Tibial artery (tissue), 4 donors: ENCODE results near the gene CSMD2.

ENCODE experiments used
- DNase-seq, 2 donors: peaks; one replicate each; pipeline ENCODE4 v3.0.0-alpha.2; 2019
- H3K27ac ChIP-seq, 2 donors: fragments of 200-600 bp; sonication (generic) in 1 of 2; 1 replicate in 1 of 2; 2 replicates in 1 of 2; pipeline ENCODE4 v1.5.1; 2018 to 2019; ENCODE audit warnings: mild to moderate bottlenecking in 1 of 2
- H3K27me3 ChIP-seq, 2 donors: fragments of 200-600 bp; sonication (generic) in 1 of 2; one replicate each; pipeline versions ENCODE4 v1.5.1 to v1.6.0; 2016 to 2019
- H3K36me3 ChIP-seq, 3 donors: fragments of 200-600 bp; sonication (generic) in 2 of 3; one replicate each; pipeline ENCODE4 v1.5.1; 2016 to 2019; ENCODE audit warnings: mild to moderate bottlenecking in 2 of 3
- H3K4me1 ChIP-seq, 4 donors: fragments of 200-600 bp; sonication (generic) in 2 of 4; 1 replicate in 3 of 4; 2 replicates in 1 of 4; pipeline ENCODE4 v1.5.1; 2016 to 2019
- H3K4me3 ChIP-seq, 2 donors: fragments of 200-600 bp; sonication (generic) in 1 of 2; 1 replicate in 1 of 2; 2 replicates in 1 of 2; pipeline ENCODE4 v1.5.1; 2018 to 2019; ENCODE audit warnings: mild to moderate bottlenecking in 2 of 2
- H3K9me3 ChIP-seq, 3 donors: fragments of 200-600 bp; sonication (generic) in 1 of 3; one replicate each; pipeline ENCODE4 v1.5.1; 2016 to 2019
- intact Hi-C: fragments of 100-400 bp; cut with DNase I; formaldehyde crosslinking; loops from one replicate; pipeline ENCODE4 v1.15.0; 2023; ENCODE audit warnings: low total_unique reads
- TF ChIP-seq, protein P1 (sequence below), 2 experiments: fragments of 200-600 bp in 1 of 2; fragments of 450-650 bp in 1 of 2; IDR thresholded peaks; one replicate each; pipeline ENCODE4 v1.5.1; 2017 to 2019; ENCODE audit warnings: antibody characterized with exemption in 2 of 2, mild to moderate bottlenecking in 1 of 2, moderate library complexity in 1 of 2

The CSMD2 gene

DNA sequence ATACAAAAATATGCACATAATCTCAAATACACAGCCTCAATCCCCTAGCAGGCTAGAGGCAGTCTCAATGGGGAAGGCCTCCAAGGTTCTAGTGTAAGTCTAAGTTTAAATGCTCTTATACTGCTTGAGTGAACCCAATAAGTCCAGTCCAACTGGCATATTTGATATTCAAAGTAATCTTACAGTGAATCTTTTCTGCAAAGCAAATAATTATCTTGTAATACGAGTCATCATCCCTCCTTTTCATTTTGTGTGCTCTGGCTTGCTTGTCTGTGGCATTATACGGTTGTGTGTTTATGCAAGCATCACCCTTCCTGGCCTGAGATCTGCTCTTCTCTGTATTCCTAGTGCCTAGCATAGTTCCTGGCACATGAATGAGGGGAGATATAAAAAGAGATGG lies 468.1 kb downstream of the CSMD2 start:
- Histone ChIP-seq H3K36me3 (no peaks in the 10 kb centered on the region), H3K4me3 (no peak overlapping the region), H3K4me1 (no peaks in the 10 kb centered on the region), H3K27ac (no peak overlapping the region), H3K27me3 (peaks cover 0 to 14% of the 10 kb centered on the region in 2 donors), H3K9me3 (no peaks in the 10 kb centered on the region)
- TF ChIP-seq, protein P1, sequence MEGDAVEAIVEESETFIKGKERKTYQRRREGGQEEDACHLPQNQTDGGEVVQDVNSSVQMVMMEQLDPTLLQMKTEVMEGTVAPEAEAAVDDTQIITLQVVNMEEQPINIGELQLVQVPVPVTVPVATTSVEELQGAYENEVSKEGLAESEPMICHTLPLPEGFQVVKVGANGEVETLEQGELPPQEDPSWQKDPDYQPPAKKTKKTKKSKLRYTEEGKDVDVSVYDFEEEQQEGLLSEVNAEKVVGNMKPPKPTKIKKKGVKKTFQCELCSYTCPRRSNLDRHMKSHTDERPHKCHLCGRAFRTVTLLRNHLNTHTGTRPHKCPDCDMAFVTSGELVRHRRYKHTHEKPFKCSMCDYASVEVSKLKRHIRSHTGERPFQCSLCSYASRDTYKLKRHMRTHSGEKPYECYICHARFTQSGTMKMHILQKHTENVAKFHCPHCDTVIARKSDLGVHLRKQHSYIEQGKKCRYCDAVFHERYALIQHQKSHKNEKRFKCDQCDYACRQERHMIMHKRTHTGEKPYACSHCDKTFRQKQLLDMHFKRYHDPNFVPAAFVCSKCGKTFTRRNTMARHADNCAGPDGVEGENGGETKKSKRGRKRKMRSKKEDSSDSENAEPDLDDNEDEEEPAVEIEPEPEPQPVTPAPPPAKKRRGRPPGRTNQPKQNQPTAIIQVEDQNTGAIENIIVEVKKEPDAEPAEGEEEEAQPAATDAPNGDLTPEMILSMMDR (IDR thresholded peaks at IDR 0.05) = no peak
- intact Hi-C loops = no loop called here
- no peak for DNase-seq

DNA sequence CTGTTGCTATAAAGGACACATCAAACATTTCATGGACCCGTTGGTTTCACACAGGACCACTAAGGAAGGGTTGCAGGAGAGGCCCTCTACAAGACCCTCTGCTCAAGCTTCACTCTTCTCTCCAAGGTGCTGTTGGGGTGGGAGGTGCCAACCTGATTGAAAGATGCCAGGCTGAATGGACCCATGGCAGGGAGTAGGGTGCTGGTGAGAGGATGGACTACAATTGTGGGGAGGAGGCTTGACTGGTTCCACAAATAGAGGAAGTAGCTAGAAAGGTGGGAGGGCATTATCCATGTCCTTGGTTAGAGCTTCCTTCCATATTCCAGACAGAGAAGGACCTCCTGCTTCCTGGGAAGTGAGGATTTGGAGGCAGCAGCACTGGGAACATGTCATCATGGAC lies 468.7 kb downstream of the CSMD2 start:
- Histone ChIP-seq H3K36me3 (no peaks in the 10 kb centered on the region), H3K27me3 (peaks cover 0 to 14% of the 10 kb centered on the region in 2 donors), H3K9me3 (no peaks in the 10 kb centered on the region), H3K4me3 (no peak overlapping the region), H3K4me1 (no peaks in the 10 kb centered on the region), H3K27ac (no peak overlapping the region)
- DNase-seq = no peak
- intact Hi-C loops = no loop called here
- TF ChIP-seq, protein P1 (IDR thresholded peaks at IDR 0.05) = no peak

DNA sequence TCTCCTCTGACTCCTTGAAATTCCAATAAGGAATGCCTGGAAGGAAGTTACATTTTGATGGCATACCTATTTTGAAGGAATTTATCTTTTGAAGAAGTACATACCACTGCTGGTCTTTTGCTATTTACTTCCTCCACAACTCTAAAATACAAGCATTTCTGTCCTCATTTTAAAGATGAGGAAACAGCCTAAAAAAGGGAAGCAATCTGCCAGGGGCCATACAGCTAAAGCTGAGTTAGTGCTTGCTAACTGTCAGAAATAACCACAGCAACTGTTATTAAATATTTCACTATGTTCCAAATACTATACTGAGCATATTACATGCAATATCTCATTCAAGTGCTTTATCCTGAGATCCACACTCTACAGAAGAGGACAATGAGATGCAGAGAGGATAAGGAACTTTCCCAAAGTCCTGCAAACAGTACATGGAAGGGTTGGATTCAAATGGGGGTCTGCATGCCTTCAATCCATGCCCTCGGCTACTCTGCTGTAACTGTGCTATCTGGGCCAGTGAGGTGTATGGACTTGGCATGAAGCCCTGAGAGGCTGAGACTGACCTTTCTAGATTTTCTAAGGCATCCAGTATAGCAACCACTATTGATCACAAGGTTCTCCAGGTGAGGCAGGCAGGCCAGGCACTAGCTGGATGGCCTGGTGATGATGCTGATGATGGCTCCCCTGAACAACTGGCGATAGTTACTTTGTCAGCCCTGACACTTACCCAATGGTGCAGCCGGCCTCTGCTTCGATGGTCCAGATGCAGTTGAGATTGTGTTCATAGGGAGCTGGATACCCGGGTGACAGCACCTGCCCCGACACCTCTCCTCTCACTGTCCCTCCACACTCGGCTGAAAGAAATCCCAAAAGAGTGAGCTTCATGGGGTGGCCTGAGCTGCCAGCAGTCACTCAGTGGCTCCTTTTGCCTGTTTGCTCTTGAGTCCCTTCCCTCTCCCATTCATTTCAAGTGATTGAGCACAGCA lies 472.5 kb downstream of the CSMD2 start:
- intact Hi-C loops = no loop called here
- H3K9me3 ChIP-seq = no peaks in the 10 kb centered on the region
- H3K4me1 ChIP-seq = no peaks in the 10 kb centered on the region
- H3K27ac ChIP-seq = no peak overlapping the region
- H3K36me3 ChIP-seq = no peaks in the 10 kb centered on the region
- peaks cover 0 to 14% of the 10 kb centered on the region in 2 donors for H3K27me3 ChIP-seq
- no peak overlapping the region for H3K4me3 ChIP-seq
- no peak for DNase-seq
- TF ChIP-seq, protein P1 (IDR thresholded peaks at IDR 0.05) = no peak

DNA sequence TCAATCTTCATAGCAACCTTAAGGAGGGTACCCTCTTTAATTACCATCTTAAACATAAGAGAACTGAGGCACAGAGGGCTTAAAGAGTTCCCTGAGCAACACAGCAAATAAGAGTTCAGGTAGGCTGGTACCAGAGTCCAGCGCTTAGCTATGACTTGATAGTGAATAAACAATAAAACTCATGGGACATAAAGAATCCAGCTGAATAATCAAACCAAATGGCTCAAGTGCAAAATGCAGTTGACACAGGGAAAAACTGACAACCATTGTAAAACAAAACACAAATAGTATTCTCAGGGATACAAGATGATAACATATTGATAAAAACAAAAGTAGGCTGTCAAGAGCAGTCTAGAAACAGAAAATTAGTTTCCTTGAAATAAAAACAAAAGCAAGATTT lies 478.0 kb downstream of the CSMD2 start:
- no peak overlapping the region for H3K27ac ChIP-seq
- intact Hi-C loops = no loop called here
- H3K4me1 ChIP-seq = no peaks in the 10 kb centered on the region
- TF ChIP-seq, protein P1 (IDR thresholded peaks at IDR 0.05) = no peak
- H3K9me3 ChIP-seq = no peaks in the 10 kb centered on the region
- DNase-seq = no peak
- H3K27me3 ChIP-seq = peaks cover 0 to 24% of the 10 kb centered on the region in 2 donors
- no peaks in the 10 kb centered on the region for H3K36me3 ChIP-seq
- no peak overlapping the region for H3K4me3 ChIP-seq

DNA sequence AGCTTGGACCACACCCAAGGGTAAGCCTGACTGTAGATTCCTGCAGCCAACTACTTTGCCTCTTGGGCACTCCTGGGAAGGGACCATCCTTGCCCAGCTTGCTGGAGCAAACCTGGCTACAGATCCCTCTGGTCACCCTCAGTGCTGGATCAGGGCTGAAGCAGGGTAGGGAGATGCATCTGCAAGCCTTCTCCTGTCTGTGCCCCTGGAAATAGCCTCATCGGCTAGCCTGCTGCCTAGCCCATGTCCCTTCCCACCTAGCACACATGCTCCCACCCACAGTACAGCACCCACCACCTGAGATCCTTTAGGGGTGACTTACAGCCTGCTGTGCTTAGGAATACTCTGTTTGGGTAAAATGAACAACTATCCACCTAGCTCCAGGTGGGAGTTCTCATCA lies 478.5 kb downstream of the CSMD2 start:
- H3K4me3 ChIP-seq = no peak overlapping the region
- no peaks in the 10 kb centered on the region for H3K4me1 ChIP-seq
- intact Hi-C loops = no loop called here
- peaks cover 0 to 24% of the 10 kb centered on the region in 2 donors for H3K27me3 ChIP-seq
- no peaks in the 10 kb centered on the region for H3K36me3 ChIP-seq
- no peak overlapping the region for H3K27ac ChIP-seq
- H3K9me3 ChIP-seq = no peaks in the 10 kb centered on the region
- DNase-seq = no peak
- TF ChIP-seq, protein P1 (IDR thresholded peaks at IDR 0.05) = no peak
